Hepatic stellate cell (primary cell): Measurements from ENCODE around the gene RASD2.

ENCODE experiments used
- DNase-seq: peaks from one replicate; pipeline ENCODE4 v3.0.0; 2011; ENCODE audit warnings: low spot score

RASD2 gene

GRCh38 chr22:35542157-35542938, 1.7 kb downstream of the RASD2 start:
- DNase-seq: no peak

DNA sequence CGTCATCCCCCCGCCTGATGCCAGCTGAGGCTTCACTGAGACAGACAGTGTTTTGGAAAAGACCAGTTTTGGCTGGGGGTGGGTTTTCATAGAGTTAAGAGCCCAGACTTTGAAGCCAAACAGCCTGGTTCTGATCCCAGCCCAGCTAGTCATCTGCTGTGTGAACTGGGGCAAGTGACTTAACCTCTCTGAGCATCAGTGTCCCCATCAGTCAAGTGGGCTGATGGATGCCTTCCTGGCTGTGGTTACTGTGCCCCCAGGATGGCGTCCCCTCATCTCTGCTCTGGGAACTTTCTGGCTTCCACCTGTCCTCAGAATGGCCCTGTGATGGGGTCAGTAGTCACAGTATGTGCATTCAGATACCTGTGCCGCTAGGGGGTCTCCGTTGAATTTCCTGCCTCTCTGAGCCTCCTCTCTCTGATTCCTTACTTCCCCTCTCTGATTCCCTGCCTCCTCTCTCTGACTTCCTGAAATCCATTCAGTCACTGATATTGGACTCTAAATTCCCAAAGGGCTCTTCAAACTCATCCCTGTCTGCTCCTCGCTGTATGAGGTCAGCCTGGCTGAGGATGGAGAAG, 2.4 kb downstream of the RASD2 start:
- DNase-seq: no peak

DNA sequence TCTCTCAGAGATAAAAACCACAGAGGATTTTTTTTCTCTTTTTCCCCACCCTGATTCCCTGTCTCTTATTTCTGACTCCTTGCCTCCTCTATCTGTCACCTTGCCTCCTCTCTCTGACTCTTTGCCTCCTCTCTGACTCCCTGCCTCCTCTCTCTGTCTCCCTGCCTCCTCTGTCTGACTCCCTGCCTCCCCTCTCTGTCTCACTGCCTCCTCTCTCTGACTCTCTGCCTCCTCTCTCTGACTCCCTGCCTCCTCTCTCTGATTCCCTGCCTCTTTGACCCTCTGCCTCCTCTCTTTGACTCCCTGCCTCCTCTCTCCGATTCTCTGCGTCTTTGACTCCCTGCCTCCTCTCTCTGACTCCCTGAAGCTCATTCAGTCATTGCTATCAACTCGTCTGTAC, 3.1 kb downstream of the RASD2 start:
- DNase-seq: no peak

DNA sequence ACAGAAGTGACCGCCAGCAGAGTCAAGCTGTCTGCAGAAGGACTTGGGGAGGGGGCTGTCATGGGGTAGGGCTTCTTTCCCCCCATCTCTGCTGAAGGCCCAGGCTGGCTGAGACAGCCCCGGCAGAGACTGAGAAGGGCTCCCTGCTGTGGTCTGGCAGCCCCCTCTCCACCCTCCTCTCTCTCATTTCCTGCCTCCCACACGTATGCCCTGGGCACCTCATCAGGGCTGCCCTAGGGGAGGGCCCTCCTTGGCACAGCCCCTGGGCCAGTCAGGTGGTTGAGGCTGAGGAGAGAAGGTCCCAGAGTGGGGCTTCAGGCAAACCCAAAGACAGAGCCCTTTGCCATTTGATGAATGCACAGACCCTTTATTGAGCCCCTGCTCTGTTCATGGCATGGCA, 3.6 kb downstream of the RASD2 start:
- DNase-seq: no peak

DNA sequence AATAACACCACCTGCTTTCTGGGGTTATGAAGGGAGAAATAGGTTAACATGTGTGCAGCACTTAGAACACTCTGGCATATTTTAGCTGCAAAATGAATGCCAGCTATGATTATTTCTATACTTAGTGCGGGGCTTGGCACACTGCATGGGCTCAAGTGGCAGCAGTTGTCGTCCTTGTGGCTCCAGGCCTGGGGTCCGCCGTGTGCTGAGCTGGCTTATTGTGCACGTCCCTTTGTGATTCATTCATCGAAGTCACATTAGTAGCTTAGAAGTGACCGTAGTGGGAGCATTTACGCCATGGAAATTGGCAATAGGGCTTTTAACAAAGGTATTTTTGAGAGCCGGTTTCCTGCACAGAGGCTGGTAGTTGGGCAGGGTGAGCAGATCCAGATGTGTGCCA, 4.2 kb downstream of the RASD2 start:
- no peak for DNase-seq

- no peak for DNase-seq
Measured at GRCh38 chr22:35546886-35547285, 6.3 kb downstream of the RASD2 start.

DNA sequence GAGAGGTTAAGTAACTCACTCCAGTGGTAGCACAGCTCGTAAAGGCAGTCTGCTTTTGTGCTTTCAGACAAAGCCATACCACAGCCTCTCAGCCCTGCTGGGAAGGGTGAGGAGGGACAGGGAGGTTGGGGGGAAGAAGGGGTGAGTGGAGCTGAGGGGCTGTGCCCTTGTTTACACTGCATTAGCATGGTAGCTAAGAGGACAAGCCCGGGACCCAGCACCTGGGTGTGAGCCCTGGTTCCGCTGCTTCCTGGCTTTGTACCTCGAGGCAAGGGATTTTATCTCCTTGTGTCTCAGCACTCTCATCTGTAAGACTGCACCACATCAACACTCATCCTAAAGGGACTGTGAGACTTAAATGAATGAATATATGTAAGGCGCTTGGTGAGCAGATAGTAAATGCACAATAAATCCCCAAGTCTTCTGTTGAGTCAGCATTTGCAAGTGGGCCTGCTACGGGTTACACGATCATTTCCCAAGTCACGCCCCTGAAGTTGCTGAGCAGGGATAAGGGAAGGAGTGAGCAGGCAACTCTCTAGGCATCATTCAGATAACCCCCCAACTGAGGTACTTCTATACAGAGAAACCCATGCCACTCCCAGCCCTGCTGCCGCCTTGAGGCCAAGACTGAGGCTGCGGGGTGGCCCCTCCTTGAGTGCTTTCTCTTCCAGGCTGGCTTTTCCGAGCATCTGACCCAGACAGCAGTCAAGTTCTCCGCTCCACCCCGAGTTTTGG, 7.5 kb downstream of the RASD2 start:
- DNase-seq: no peak

GRCh38 chr22:35548722-35549112, 8.1 kb downstream of the RASD2 start:
- DNase-seq: no peak

GRCh38 chr22:35549328-35549727, 8.7 kb downstream of the RASD2 start:
- DNase-seq: no peak

GRCh38 chr22:35551549-35552177, 11.0 kb downstream of the RASD2 start:
- DNase-seq: no peak

DNA sequence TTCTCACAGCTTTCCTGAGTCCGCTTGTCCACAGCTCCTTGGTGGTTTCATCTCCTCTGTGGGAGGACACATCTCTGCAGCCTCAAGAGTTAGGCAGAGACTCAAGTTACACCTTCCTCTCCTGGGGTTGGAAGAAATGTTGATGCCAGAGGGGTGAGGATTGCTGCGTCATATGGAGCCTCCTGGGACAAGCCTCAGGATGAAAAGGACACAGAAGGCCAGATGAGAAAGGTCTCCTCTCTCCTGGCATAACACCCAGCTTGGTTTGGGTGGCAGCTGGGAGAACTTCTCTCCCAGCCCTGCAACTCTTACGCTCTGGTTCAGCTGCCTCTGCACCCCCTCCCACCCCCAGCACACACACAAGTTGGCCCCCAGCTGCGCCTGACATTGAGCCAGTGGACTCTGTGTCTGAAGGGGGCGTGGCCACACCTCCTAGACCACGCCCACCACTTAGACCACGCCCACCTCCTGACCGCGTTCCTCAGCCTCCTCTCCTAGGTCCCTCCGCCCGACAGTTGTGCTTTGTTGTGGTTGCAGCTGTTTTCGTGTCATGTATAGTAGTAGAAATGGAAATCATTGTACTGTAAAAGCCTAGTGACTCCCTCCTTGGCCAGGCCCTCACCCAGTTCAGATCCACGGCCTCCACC, 11.7 kb downstream of the RASD2 start:
- DNase-seq: peak; percentile 55

DNA sequence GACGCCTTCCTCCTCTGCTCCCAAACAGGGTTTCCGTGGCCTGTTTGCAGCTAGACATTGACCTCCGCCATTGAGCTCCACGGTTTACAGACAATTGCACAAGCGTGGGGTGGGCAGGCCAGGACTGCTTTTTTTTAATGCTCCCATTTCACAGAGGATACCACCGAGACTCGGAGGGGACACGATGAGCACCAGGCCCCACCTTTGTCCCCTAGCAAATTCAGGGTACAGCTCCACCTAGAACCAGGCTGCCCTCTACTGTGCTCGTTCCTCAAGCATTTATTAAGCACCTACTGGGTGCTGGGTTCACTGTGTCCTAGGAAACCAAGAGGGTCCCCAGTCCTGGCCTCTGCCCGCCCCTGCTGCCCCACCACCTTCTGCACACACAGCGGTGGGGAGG, 12.2 kb downstream of the RASD2 start:
- no peak for DNase-seq

DNA sequence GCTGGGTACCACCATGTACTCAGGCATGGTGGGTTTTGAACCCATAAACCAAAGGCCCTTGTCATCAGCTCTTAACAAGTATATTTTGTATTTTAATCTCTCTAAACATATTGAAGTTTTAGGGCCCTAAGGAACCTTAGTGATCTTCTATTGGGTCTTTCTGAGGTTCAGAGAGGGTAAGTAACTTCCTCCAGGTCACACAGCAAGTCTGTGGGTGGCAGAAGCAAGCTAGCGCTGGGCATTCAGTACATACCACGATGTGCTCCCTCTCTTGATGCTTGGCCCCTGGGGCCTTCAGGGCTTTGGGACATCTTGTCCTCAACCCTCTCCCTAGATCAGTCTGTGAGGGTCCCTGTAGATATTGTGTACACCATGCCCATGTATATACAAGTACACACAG, 12.7 kb downstream of the RASD2 start:
- no peak for DNase-seq

- no peak for DNase-seq
Measured at GRCh38 chr22:35554297-35554845, 13.7 kb downstream of the RASD2 start.

- DNase-seq: no peak
Measured at GRCh38 chr22:35555483-35555890, 14.9 kb downstream of the RASD2 start.

DNA sequence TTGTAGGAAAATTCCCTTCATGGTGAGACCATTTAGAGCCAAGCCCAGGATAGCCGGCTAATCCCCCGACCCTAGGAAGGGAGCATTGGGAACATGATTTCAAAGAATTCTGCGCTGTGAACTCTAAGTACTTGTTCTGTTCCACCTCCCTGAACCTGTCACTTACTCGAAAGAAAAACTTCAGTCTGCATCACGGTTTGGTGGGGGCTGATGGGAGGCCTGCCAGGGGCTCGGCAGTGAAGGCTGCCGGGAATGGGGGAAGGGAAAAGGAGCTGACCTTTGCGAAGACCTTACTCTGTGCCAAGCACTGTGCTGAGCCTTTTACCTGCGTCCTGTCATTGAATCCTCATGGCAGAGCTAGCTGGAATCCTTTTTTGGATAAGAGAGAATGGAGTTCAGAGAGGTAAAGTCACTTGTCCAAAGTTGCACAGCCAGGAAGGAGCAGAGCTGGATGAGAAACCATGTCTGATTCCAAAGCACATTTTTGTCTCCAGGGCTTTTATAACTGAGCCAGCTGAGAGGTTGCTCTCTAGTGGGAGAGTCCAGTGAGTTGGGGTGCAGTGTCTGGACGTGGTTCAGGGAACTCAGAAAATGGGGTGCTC, 15.4 kb downstream of the RASD2 start:
- DNase-seq: no peak

- no peak for DNase-seq
Measured at GRCh38 chr22:35556666-35557065, 16.0 kb downstream of the RASD2 start.

DNA sequence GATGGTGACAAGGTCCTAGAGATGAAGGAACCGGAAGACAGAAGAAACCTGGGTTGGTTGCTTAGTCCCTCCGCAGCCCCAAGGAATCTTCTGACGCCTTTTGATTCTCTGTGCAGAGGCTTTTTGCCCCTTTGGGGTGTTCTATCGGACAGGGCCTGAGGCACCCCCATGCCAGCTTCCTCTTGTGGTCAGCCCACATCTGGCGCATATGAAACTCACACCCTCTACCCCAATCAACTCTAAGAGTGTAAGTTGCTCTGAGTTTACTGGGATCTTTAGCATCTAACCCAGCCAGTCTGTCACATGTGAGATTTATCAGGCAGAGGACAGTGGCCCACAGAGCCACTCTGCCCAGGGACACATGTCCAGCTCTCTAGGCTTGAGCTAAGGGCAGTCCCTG, 17.4 kb downstream of the RASD2 start:
- DNase-seq: no peak

GRCh38 chr22:35558719-35559118, 18.1 kb downstream of the RASD2 start:
- no peak for DNase-seq

DNA sequence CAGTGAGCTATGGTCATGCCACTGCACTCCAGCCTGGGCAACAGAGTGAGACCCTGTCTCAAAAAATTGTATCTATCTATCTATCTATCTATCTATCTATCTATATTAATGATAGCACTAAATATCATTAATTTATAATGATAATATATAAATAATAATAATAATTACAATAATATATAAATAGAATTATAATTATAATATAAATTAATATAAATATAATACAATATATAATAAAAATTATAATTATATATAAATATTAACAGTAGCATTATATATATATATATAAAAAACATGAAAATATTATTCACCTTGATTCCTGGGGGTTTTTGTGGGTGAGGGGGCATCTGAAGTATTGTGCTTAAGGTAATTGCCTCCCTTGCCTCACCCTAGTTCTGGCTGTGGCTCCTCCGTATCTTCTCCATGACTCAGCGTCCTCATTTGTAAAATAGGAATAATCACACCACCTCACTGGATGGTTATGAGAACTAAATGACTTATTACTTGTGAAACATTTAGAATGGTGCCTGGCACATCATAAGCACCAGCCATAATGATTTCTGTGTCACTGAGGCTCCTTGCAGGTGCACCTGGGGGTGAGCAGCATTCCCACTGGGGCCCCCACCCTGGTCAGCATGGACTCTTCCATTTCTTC, 18.8 kb downstream of the RASD2 start:
- no peak for DNase-seq

DNA sequence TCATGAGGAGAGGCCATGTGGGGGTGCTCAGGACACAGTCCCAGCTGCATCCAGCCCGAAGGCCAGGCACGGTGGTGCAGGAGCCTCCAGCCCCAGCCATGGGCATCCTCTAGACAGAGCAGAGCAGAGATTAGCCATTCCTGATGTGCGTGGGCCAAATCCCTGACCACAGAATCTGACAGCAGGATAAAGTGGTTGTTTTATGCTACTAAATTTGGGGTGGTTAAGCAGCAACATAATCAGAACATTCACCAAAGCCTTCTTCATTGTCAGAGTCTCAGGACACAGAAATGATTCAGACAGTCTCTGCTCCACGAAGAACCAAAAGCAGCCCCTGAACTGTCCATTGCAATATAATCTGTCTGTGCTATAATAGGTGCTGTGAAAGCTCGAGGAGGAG, 19.7 kb downstream of the RASD2 start:
- no peak for DNase-seq
